ENCODE data around the gene SGCB. TPM values are rescaled to one million over a fixed set of nuclear protein-coding genes. Genes with fewer than 3 reads are reported as not detected.
A peak's percentile ranks its signal among the peaks of the same experiment; 100 is the strongest.
"Not testable (repeated sequence)": the region's sequence is repeated elsewhere in the genome, so short reads cannot be mapped to it uniquely, and the experiment has no call there.

The SGCB gene
- total RNA-seq (2014; rRNA removed) = 17.3 and 17.7 TPM in 2 replicates
- percentile 78 among the genes with signal in this experiment for Bru-seq, nascent RNA
- percentile 88 among the genes with signal in this experiment for BruChase-seq, experiment 1, labeled RNA remaining after a 6-hour chase
- BruChase-seq, experiment 2, labeled RNA remaining after a 2-hour chase = percentile 79 among the genes with signal in this experiment
- long read RNA-seq, full-length matches to known transcripts = 143 of 180 reads
- long read RNA-seq, partial matches to known transcripts = 6 of 180 reads
- long read RNA-seq, other reads (novel, unspliced or antisense) = 31 of 180 reads

- TF ChIP-seq EZH2phosphoT487 (IDR thresholded peaks at IDR 0.05; ENCODE audit: borderline replicate concordance, low read length) = no peak
- no peak for TF ChIP-seq CTCF (conservative IDR thresholded peaks at IDR 0.05; ENCODE audit: low read depth, low read length)
- no peak for TF ChIP-seq EZH2 (IDR thresholded peaks at IDR 0.05; ENCODE audit: low read length, unreplicated experiment)
- no peak within 1 kb of the TSS for H3K27ac ChIP-seq (ENCODE audit: low read length)
- no peaks in the 10 kb centered on the region for H4K20me1 ChIP-seq (ENCODE audit: low read length)
- ATAC-seq = peak; percentile 88
- H3K9me3 ChIP-seq (ENCODE audit: low read length) = no peaks in the 10 kb centered on the region
- peaks cover 40% of the 10 kb centered on the region for H3K79me2 ChIP-seq (ENCODE audit: low read length)
- H3K4me3 ChIP-seq (ENCODE audit: low read length) = peak within 1 kb of the TSS; percentile 86
- peak; percentile 58 for DNase-seq
- H3K9me2 ChIP-seq (replicated peaks; ENCODE audit: low read length) = no peaks in the 10 kb centered on the region
- POLR2A ChIA-PET (ENCODE audit: unreplicated experiment) = interaction anchor here (1.0 kb wide), 1 partner anchor 9 kb away, joined by 5 read pairs; no protein-coding TSS in a partner anchor
- H3K4me2 ChIP-seq (ENCODE audit: low read length) = peak within 1 kb of the TSS; percentile 95
- peak within 1 kb of the TSS; percentile 100 for H2AFZ ChIP-seq (ENCODE audit: low read length)
- intact Hi-C loops (cut with micrococcal nuclease) = loop anchor here (2.0 to 10.0 kb wide), 2 partner anchors 54 to 136 kb away; no protein-coding TSS in a partner anchor
- H3K4me1 ChIP-seq (ENCODE audit: insufficient read depth, low read length) = peaks cover 17% of the 10 kb centered on the region
- BruUV-seq (replicated peaks) = TSS peak; percentile 35
- peaks cover 2% of the 10 kb centered on the region; the same call in 1 of the 2 replicates for H3K36me3 ChIP-seq (ENCODE audit: low read depth, low read length)
- peak within 1 kb of the TSS; percentile 75 for H3K9ac ChIP-seq (ENCODE audit: low read length)
- CTCF ChIA-PET = interaction anchor here (0.8 kb wide), 1 partner anchor 99 kb away, joined by 5 read pairs; no protein-coding TSS in a partner anchor
- no peaks in the 10 kb centered on the region for H3F3A ChIP-seq (ENCODE audit: low read length, unreplicated experiment)
- H3K27me3 ChIP-seq (ENCODE audit: low read length) = no peaks in the 10 kb centered on the region
Observed at GRCh38 chr4:52038103-52038912, at the start of gene SGCB. TSS of gene SGCB (minus strand) at chr4:52038299. CDS start at chr4:52038259, 40 bp downstream.

GRCh38 chr4:52086425-52086824, 48.3 kb upstream of the SGCB start:
- H3K4me2 ChIP-seq (ENCODE audit: low read length); H3K9me2 ChIP-seq (replicated peaks; ENCODE audit: low read length); H3K27ac ChIP-seq (ENCODE audit: low read length); ATAC-seq; H4K20me1 ChIP-seq (ENCODE audit: low read length); H3K9me3 ChIP-seq (ENCODE audit: low read length); H3K4me1 ChIP-seq (ENCODE audit: insufficient read depth, low read length); H3F3A ChIP-seq (ENCODE audit: low read length, unreplicated experiment); H3K27me3 ChIP-seq (ENCODE audit: low read length); BruUV-seq (replicated peaks); DNase-seq; intact Hi-C loops (cut with micrococcal nuclease); CTCF ChIA-PET; H3K36me3 ChIP-seq (ENCODE audit: low read depth, low read length); H3K79me2 ChIP-seq (ENCODE audit: low read length); H3K4me3 ChIP-seq (ENCODE audit: low read length); POLR2A ChIA-PET (ENCODE audit: unreplicated experiment); H2AFZ ChIP-seq (ENCODE audit: low read length); H3K9ac ChIP-seq (ENCODE audit: low read length): not testable (repeated sequence)

- BruUV-seq (replicated peaks) = no TSS peak
- no peak overlapping the region for H3K4me3 ChIP-seq (ENCODE audit: low read length)
- H3K36me3 ChIP-seq (ENCODE audit: low read depth, low read length) = no peaks in the 10 kb centered on the region
- H3K27ac ChIP-seq (ENCODE audit: low read length) = no peak overlapping the region
- no peaks in the 10 kb centered on the region for H3F3A ChIP-seq (ENCODE audit: low read length, unreplicated experiment)
- no peaks in the 10 kb centered on the region for H3K4me1 ChIP-seq (ENCODE audit: insufficient read depth, low read length)
- no peaks in the 10 kb centered on the region for H4K20me1 ChIP-seq (ENCODE audit: low read length)
- no peak overlapping the region for H3K9ac ChIP-seq (ENCODE audit: low read length)
- ChIA-PET CTCF (no interaction called here), POLR2A (ENCODE audit: unreplicated experiment) (no interaction called here)
- no peak overlapping the region for H2AFZ ChIP-seq (ENCODE audit: low read length)
- no peaks in the 10 kb centered on the region for H3K9me3 ChIP-seq (ENCODE audit: low read length)
- DNase-seq = no peak
- intact Hi-C loops (cut with micrococcal nuclease) = no loop called here
- H3K79me2 ChIP-seq (ENCODE audit: low read length) = no peaks in the 10 kb centered on the region
- no peak for ATAC-seq
- no peak for TF ChIP-seq EZH2 (IDR thresholded peaks at IDR 0.05; ENCODE audit: low read length, unreplicated experiment)
- H3K4me2 ChIP-seq (ENCODE audit: low read length) = no peak overlapping the region
- H3K9me2 ChIP-seq (replicated peaks; ENCODE audit: low read length) = no peaks in the 10 kb centered on the region
- H3K27me3 ChIP-seq (ENCODE audit: low read length) = peaks cover 6% of the 10 kb centered on the region; the same call in 1 of the 2 replicates
Observed at GRCh38 chr4:52081216-52081615, 43.1 kb upstream of the SGCB start.

Data from PC-3 (cell line).